ENCODE results near the gene PSMC2.

Gene PSMC2

DNA sequence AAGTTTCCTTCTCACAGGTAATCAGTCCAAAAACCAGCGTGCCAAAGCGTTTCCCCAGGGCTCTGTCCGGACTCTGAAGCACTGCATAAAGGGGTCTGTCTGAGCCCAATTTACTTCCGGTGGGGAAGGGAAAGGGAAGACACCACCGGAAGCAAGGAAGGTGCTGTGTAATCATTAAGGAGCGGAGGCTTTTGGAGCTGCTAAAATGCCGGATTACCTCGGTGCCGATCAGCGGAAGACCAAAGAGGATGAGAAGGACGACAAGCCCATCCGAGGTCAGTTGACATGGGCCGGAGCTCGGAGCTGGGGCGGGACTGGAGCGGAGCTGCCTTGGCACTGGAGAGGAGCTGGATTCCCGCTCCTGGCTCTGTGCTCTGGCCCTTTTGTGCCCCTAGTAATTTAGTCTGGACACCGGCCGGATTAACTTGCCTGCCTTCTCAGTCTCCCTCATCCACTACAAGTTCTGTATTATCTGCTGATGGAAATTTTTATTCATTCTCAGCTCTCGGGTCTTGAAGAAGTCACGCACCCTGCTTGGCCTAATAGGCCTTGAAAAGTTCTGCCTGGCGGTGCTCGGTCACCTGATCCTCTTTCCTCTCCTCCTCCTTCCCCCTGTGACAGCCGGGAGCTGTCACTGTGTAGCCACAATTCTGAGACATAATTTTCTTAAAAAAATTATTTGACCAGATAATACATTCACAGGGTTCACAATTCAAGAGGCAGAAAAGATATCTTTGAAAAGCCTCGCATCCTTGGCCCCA, at the start of gene PSMC2:
TSS of gene PSMC2 (plus strand) at position 137 of the 761 bp plus-strand sequence. CDS start at position 206, 69 bp downstream.
- DNase-seq: peak; percentile 85

DNA sequence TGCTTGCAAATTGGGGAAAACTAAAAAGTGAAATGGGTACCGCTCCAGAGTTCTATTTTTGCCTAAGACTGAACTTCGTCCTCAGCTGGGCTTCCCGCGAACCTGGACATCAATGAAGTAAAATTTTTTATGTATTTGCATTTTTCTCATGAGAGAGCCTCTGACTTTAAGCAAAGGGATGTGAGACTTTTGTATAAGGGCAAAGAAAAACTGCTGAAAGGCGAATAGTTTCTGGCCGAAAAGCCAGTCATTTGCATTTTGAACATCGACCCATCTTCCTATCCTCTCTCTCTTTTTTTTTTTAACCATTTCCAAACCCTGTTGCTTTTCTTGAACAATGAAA, 49.6 kb upstream of the PSMC2 start:
- no peak for DNase-seq

- no peak for DNase-seq
Observed at GRCh38 chr7:103299660-103300059, 47.8 kb upstream of the PSMC2 start.

- DNase-seq: no peak
Observed at GRCh38 chr7:103301441-103301840, 46.0 kb upstream of the PSMC2 start.

GRCh38 chr7:103307503-103308231, 39.8 kb upstream of the PSMC2 start:
- DNase-seq: no peak

DNA sequence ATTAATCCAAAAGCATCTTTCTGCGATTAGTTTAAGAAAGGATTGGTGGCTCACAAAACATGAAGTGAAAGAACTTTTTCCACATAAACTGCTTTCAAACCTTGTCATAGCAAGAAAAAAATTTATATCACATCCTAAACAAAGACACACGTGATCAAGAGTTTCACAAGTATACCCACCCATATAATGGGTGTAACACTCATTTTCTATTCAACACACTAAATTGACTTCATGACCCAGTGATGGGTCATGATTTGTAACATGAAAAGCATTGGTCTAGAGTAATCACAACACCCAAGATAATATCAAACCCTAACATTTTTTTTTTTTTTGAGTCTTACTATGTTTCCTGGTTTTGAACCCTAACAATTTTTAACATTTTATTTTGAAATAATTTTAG, 32.6 kb upstream of the PSMC2 start:
- no peak for DNase-seq

GRCh38 chr7:103316380-103316941, 31.0 kb upstream of the PSMC2 start:
- DNase-seq: no peak

DNA sequence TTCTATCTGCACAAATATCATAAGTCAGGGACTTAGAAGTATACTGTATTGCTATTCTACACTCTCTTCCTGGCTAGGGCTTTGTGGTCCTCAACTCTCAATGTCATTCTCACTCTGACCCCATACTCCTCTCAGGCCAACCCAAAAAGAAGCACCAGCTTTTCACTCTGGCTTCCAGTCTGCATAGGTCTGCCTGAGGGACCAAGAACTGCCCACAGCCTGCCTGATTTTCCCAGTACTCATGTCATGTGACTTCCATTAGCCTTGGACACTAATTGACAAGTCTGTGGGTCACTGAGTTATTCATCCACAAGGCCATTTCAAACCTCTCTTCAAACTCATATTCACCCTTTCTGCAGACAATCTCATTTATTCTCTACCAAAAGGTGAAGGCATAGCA, 30.4 kb upstream of the PSMC2 start:
- DNase-seq: no peak

DNA sequence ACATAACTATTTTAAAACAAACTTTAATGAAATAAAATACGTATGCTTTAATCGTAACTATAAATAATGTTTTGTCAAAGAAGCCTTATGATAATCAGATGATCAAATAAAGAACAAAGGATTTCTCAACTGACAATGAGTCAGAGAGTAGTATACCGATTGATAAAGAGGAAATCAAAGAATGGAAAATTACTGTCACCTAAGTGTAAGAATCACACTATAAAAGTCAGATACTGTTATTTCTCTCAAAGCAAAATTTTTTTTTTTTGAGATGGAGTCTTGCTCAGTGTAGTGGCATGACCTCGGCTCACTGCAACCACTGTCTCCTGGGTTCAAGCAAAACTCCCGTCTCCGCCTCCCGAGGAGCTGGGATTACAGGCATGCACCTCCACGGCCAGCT, 21.7 kb upstream of the PSMC2 start:
- DNase-seq: no peak

GRCh38 chr7:103336761-103337160, 10.7 kb upstream of the PSMC2 start:
- no peak for DNase-seq

- no peak for DNase-seq
Observed at GRCh38 chr7:103338864-103339263, 8.6 kb upstream of the PSMC2 start.

DNA sequence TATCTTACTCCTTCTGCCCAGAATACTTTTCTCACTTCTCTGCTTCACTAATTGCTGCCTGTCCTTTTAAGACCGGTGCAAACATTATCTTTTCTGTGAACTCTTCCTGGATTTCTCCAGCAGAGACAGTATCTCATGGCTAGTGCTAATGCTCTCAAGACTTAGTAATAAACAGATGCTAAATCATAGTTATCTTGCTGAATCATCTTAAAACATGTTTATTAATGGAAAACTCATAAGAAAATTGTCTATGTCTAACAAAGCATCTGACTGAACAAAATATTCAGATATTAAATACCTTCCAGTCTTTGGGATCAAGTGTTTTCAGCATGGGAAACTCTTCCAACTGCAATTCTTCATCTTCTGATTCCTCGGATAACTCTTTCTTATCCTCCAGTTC, 6.0 kb upstream of the PSMC2 start:
- DNase-seq: no peak

DNA sequence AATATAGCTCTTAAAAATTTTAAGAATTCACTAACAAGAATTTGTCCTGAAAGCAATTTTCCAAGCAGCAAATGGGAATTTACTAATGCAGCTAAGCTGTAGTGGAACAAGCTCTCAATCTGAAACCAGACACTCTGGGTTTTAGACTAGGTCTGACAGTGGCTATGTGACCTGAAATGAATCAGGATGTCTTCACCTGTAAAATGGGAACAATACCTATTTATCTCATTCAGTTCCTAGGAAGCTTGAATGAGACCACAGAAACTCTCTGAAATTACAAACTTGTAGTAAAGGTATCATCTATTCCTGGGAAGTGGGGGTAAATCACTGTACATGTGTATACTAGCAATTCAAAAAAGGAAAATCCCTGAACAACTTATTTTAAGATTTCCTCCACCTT, 4.1 kb upstream of the PSMC2 start:
- DNase-seq: no peak

DNA sequence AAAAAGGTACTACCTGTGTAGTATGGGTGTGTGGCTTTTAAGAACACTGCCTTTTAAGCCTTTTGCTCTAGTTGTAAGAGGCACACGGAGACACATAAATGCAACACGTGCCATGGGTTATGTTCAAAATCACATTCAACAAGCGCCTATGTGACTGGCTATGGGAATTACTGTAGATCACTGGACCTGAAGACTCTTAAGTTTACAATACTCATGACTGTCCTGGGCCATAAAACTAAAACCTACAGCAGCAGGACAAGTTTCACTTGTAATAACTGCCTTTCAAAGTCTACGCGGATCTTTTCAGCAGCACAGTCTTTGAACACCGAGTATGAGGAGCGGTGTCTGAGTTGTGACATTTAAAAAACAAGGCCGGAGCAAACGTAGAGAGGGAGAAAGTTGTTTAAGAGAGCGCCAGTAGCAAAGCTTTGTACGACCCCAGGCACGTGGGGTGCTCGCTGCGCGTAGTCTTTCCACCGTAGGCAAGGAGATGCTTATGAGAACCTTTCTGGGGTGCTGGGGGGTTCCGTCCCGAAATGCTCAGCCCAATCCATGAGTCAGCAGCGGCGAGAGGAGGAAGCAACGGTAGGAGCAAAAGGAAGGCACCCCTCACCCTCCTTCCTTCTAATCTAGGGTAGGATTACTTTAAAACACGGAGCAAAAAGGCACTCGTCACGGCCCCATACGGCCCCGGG, 3.5 kb upstream of the PSMC2 start:
- peak; percentile 3 for DNase-seq

DNA sequence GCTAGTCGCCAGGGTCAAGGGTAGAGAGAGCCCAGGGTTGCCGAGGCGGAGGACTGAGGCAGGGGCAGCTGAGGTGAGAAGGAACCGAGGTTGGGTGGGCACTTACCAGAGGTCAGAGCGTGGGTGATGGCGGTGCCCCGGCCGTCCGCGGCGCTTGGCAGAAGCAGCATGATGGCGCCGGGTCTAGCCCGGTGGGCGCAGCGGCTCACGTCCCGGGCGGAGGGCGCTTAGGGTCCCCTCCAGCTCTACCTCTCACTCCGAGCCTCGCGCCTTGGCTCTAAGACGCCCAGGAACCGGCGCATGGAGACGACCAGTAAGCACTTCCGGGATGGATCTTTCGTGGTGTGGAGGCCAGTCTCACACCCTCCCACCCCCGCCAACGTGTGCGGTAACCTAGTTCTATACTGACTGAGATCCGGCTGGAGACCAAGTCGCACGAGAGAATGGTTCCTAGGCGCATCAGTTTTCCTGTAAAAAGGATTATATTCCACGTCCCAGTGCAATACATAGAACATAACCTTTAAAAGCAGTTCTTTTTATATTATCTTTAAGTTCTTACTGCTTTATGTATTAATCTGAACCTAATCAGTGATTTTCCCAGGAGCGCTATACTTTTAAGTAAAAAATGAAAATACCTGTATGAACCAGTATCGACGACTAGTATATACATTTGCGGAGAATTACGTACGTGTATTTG, 2.8 kb upstream of the PSMC2 start, which contains the start of gene DNAJC2:
TSS of gene DNAJC2 (minus strand) at position 315 of the 697 bp plus-strand sequence. CDS start at position 170, 145 bp downstream.
- DNase-seq: peak; percentile 91

DNA sequence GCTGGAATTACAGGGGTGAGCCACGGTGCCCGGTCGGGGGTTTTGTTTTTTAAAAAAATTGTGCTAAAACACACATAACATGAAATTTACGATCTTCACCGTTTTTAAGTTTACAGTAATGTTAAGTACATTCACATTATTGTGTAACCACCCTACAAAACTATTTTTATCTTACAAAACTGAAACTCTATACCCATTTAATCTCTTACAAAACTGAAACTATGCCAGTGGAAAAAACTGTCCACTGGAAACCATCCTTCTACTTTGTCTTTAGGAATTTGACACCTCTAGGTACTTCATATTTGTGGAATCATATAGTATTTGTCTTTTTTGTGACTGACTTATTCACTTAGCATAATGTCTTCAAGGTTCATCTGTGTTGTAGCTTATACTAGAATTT, 1.0 kb upstream of the PSMC2 start:
- no peak for DNase-seq

DNA sequence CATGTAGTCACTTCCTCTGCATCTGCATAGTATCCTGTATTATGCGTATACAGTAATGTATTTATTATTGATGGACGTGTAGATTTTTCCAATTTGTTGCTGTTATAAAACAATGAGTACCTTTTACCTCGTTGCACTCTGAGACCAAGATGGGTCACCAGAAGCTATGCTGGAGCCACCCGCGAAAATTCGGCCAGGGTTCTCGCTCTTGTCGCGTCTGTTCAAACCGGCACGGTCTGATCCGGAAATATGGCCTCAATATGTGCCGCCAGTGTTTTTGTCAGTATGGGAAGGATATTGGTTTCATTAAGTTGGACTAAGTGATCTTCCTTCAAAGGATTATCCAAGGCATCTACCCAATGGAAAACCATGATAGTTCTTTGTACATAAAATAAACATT, 1.0 kb downstream of the PSMC2 start:
- no peak for DNase-seq

DNA sequence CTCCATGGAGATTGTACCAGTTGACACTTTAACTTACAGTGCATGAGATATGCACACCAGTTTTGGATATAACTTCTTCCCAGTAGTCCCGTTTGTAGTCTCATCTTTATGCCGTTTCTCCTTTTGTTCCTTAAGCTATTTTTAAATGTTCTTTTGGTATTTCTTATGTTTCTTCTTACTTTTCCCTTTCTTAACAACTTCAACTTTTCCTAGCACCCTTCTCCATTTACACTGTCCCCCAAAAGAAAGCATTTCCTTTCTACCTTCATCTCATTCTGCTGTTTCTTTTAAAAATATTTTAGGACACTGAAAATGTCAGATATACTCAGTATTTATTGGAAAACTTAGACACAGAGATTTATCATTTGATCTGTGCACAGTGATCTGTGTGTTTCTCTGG, 1.5 kb downstream of the PSMC2 start:
- DNase-seq: no peak

GRCh38 chr7:103349805-103350204, 2.4 kb downstream of the PSMC2 start:
- DNase-seq: no peak

GRCh38 chr7:103369432-103369831, 22.0 kb downstream of the PSMC2 start:
- no peak for DNase-seq

- DNase-seq: no peak
Observed at GRCh38 chr7:103373866-103374643, 26.6 kb downstream of the PSMC2 start.
